Astrocyte of the hippocampus (primary cell): ENCODE results near the gene TBC1D8.
"Not testable (repeated sequence)": the region's sequence is repeated elsewhere in the genome, so short reads cannot be mapped to it uniquely, and the experiment has no call there.

ENCODE experiments used
- DNase-seq: peaks from one replicate; pipeline ENCODE4 v3.0.0; 2011; ENCODE audit warnings: low read depth, low spot score

The TBC1D8 gene

GRCh38 chr2:101064868-101065549 is 86.2 kb downstream of the TBC1D8 start:
- peak; percentile 53 for DNase-seq

GRCh38 chr2:101064505-101064867 is 86.7 kb downstream of the TBC1D8 start:
- no peak for DNase-seq

- DNase-seq, result no peak
These were observed 87.1 kb downstream of the TBC1D8 start for GRCh38 chr2:101064125-101064502.

- DNase-seq, result peak; percentile 47
These were observed 87.6 kb downstream of the TBC1D8 start for GRCh38 chr2:101063352-101064124.

- no peak for DNase-seq
These were observed 92.8 kb downstream of the TBC1D8 start for GRCh38 chr2:101058386-101058785.

GRCh38 chr2:101057051-101057933 is 93.9 kb downstream of the TBC1D8 start:
- no peak for DNase-seq

GRCh38 chr2:101053117-101053516 is 98.1 kb downstream of the TBC1D8 start:
- no peak for DNase-seq

GRCh38 chr2:101052147-101052546 is 99.0 kb downstream of the TBC1D8 start:
- DNase-seq, result no peak

GRCh38 chr2:101050886-101051285 is 100.3 kb downstream of the TBC1D8 start:
- DNase-seq, result not testable (repeated sequence)

- no peak for DNase-seq
These were observed 102.4 kb downstream of the TBC1D8 start for GRCh38 chr2:101048756-101049155.

- peak; percentile 36 for DNase-seq
These were observed 103.4 kb downstream of the TBC1D8 start for GRCh38 chr2:101047774-101048173.

GRCh38 chr2:101047075-101047766 is 104.0 kb downstream of the TBC1D8 start:
- peak; percentile 78 for DNase-seq

GRCh38 chr2:101045330-101045729 is 105.9 kb downstream of the TBC1D8 start:
- no peak for DNase-seq

- DNase-seq, result no peak
These were observed 109.8 kb downstream of the TBC1D8 start for GRCh38 chr2:101041413-101041812.

GRCh38 chr2:101040761-101041160 is 110.4 kb downstream of the TBC1D8 start:
- DNase-seq, result no peak

GRCh38 chr2:101040072-101040471 is 111.1 kb downstream of the TBC1D8 start:
- DNase-seq, result no peak

GRCh38 chr2:101038455-101039255 is 112.5 kb downstream of the TBC1D8 start:
- DNase-seq, result no peak

GRCh38 chr2:101037161-101037755 is 113.9 kb downstream of the TBC1D8 start:
- DNase-seq, result no peak

- DNase-seq, result peak; percentile 42
These were observed 114.6 kb downstream of the TBC1D8 start for GRCh38 chr2:101036562-101036961.

- no peak for DNase-seq
These were observed 119.0 kb downstream of the TBC1D8 start for GRCh38 chr2:101032084-101032776.
